IMR-90 (cell line): ENCODE data around the gene DNM3. TPM values are rescaled to one million over a fixed set of nuclear protein-coding genes. Genes with fewer than 3 reads are reported as not detected.
A peak's percentile ranks its signal among the peaks of the same experiment; 100 is the strongest.

Experiments used
- ATAC-seq: fragments of 200-7000 bp; cut with Tn5 transposase; 2 replicates; pipeline ENCODE4 v1.9.1; 2020; ENCODE audit warnings: low read depth, mild to moderate bottlenecking, moderate library complexity
- BruUV-seq: library from RNA; stranded (reverse); fragments of 400-500 nt; replicated peaks from 2 replicates; lab custom pipeline; 2021; lab: Mats Ljungman, UMichigan
- CTCF ChIA-PET: fragments of 300-600 bp; formaldehyde crosslinking; extraction: SDS; loops from one replicate; lab custom pipeline; 2021; ENCODE audit warnings: antibody characterized with exemption; lab: Yijun Ruan, JAX
- POLR2A ChIA-PET: fragments of 300-600 bp; sonication (Branson Sonifier 250); formaldehyde crosslinking; loops from one replicate; lab custom pipeline; 2022; ENCODE audit warnings: antibody characterized with exemption; ENCODE audit not compliant: unreplicated experiment; lab: Charles Lee
- DNase-seq: peaks from one replicate; pipeline ENCODE4 v3.0.0; 2013
- H2AFZ ChIP-seq: replicated peaks from 2 replicates; pipeline ENCODE3; 2013; ENCODE audit warnings: low read length, mild to moderate bottlenecking; ENCODE audit not compliant: poor library complexity
- H2AK5ac ChIP-seq: 2 replicates; pipeline ENCODE4 v1.6.1; 2013; ENCODE audit warnings: low read depth, low read length, inconsistent platforms
- H2AK9ac ChIP-seq: replicated peaks from 2 replicates; pipeline ENCODE3; 2013; ENCODE audit warnings: mild to moderate bottlenecking, low read depth, low read length, moderate library complexity; ENCODE audit not compliant: poor library complexity
- H2BK120ac ChIP-seq: 2 replicates; pipeline ENCODE4 v1.6.1; 2013; ENCODE audit warnings: low read depth, low read length, inconsistent platforms
- H2BK15ac ChIP-seq: 3 replicates; pipeline ENCODE4 v1.6.1; 2013; ENCODE audit warnings: low read depth, low read length, inconsistent platforms
- H2BK20ac ChIP-seq: 2 replicates; pipeline ENCODE4 v1.6.1; 2013; ENCODE audit warnings: low read depth, mild to moderate bottlenecking, inconsistent platforms, low read length, moderate library complexity
- H2BK5ac ChIP-seq: 2 replicates; pipeline ENCODE4 v1.6.1; 2013; ENCODE audit warnings: mild to moderate bottlenecking, low read depth, low read length, inconsistent platforms; ENCODE audit not compliant: poor library complexity, severe bottlenecking
- H3K14ac ChIP-seq: replicated peaks from 2 replicates; pipeline ENCODE4 v1.6.1; 2013; ENCODE audit warnings: low read depth, low read length, inconsistent platforms
- H3K18ac ChIP-seq: 2 replicates; pipeline ENCODE4 v1.6.1; 2013; ENCODE audit warnings: low read depth, low read length, control low read depth
- H3K23ac ChIP-seq: 2 replicates; pipeline ENCODE4 v1.6.1; 2013; ENCODE audit warnings: low read depth, low read length, inconsistent platforms
- H3K27ac ChIP-seq: 2 replicates; pipeline ENCODE4 v1.5.1; 2013; ENCODE audit warnings: mild to moderate bottlenecking, control low read depth, low read length; ENCODE audit not compliant: insufficient read depth
- H3K27me3 ChIP-seq: 2 replicates; pipeline ENCODE4 v1.6.1; 2013; ENCODE audit warnings: low read length; ENCODE audit not compliant: control insufficient read depth, insufficient read depth
- H3K36me3 ChIP-seq: 2 replicates; pipeline ENCODE4 v1.6.1; 2013; ENCODE audit warnings: low read length, mixed read lengths; ENCODE audit not compliant: control insufficient read depth, insufficient read depth
- H3K4ac ChIP-seq: 2 replicates; pipeline ENCODE4 v1.6.1; 2013; ENCODE audit warnings: low read depth, low read length, inconsistent platforms
- H3K4me1 ChIP-seq: 2 replicates; pipeline ENCODE4 v1.6.1; 2013; ENCODE audit warnings: low read length, mixed read lengths; ENCODE audit not compliant: control insufficient read depth, insufficient read depth
- H3K4me2 ChIP-seq: 2 replicates; pipeline ENCODE4 v1.6.1; 2013; ENCODE audit warnings: low read depth, mild to moderate bottlenecking, control low read depth, low read length, moderate library complexity
- H3K4me3 ChIP-seq: 2 replicates; pipeline ENCODE4 v1.5.1; 2013; ENCODE audit warnings: low read depth, mild to moderate bottlenecking, control low read depth, low read length, moderate library complexity; ENCODE audit not compliant: insufficient read depth
- H3K56ac ChIP-seq: 2 replicates; pipeline ENCODE4 v1.6.1; 2013; ENCODE audit warnings: low read length, inconsistent platforms; ENCODE audit not compliant: insufficient read depth; ENCODE audit errors: extremely low read depth
- H3K79me1 ChIP-seq, 2 experiments: 2 replicates each; pipeline ENCODE4 v1.6.1; 2013; ENCODE audit warnings: low read length in 2 of 2, inconsistent platforms in 1 of 2, low read depth in 1 of 2
- H3K9ac ChIP-seq: 2 replicates; pipeline ENCODE4 v1.6.1; 2013; ENCODE audit warnings: low read depth, low read length, control low read depth
- H3K9me1 ChIP-seq: 2 replicates; pipeline ENCODE4 v1.6.1; 2013; ENCODE audit warnings: low read length, inconsistent platforms; ENCODE audit not compliant: insufficient read depth
- H3K9me3 ChIP-seq: 2 replicates; pipeline ENCODE4 v1.6.1; 2013; ENCODE audit warnings: low read length; ENCODE audit not compliant: control insufficient read depth, insufficient read depth
- H4K20me1 ChIP-seq: 2 replicates; pipeline ENCODE4 v1.6.1; 2013; ENCODE audit warnings: low read length, inconsistent platforms; ENCODE audit not compliant: insufficient read depth
- H4K5ac ChIP-seq: 2 replicates; pipeline ENCODE4 v1.6.1; 2013; ENCODE audit warnings: mild to moderate bottlenecking, low read depth, low read length, control low read depth
- H4K8ac ChIP-seq, 2 experiments: 2 replicates each; pipeline ENCODE4 v1.6.1; 2013; ENCODE audit warnings: low read depth in 2 of 2, low read length in 2 of 2, control low read depth in 1 of 2, inconsistent platforms in 1 of 2
- H4K91ac ChIP-seq: 2 replicates; pipeline ENCODE4 v1.6.1; 2013; ENCODE audit warnings: low read depth, low read length, inconsistent platforms; ENCODE audit not compliant: insufficient read depth
- FOS ChIP-seq: fragments of 150-350 bp; IDR thresholded peaks from 2 replicates; pipeline ENCODE4 v1.6.1; 2016; ENCODE audit warnings: low read depth, low read length
- MXI1 ChIP-seq: IDR thresholded peaks from 2 replicates; pipeline ENCODE4 v1.6.1; 2012; ENCODE audit warnings: low read depth, mild to moderate bottlenecking, low read length, moderate library complexity, borderline replicate concordance
- RCOR1 ChIP-seq: IDR thresholded peaks from 2 replicates; pipeline ENCODE4 v1.6.1; 2012; ENCODE audit warnings: mild to moderate bottlenecking, low read length, improper control_type of control experiment; ENCODE audit not compliant: insufficient replicate concordance
- WGBS, 2 experiments: methylation state at CpG; one replicate each; pipeline versions ENCODE4 v1.1.5 to v1.1.7; 2013; ENCODE audit warnings: missing lambda C conversion rate in 2 of 2; ENCODE audit not compliant: insufficient read length in 1 of 2; ENCODE audit errors: extremely low coverage in 2 of 2; 5-methylcytosine and 5-hydroxymethylcytosine counted together
- dilution Hi-C: fragments of 300-500 bp; cut with HindIII; formaldehyde crosslinking; loops from one replicate; pipeline ENCODE4 v1.14.3; 2018; ENCODE audit warnings: low sequenced_read_pairs; ENCODE audit not compliant: unreplicated experiment
- in situ Hi-C: fragments of 300-500 bp; cut with MboI; formaldehyde crosslinking; loops from 3 replicates; pipeline ENCODE4 v1.14.3; 2019; ENCODE audit warnings: low sequenced_read_pairs, inconsistent platforms, mixed read lengths
- intact Hi-C: fragments of 100-400 bp; cut with micrococcal nuclease; formaldehyde crosslinking; loops from 2 replicates; pipeline ENCODE4 v1.10.0; 2022
- polyA plus RNA-seq, 3 experiments: library from polyadenylated mRNA; depleted of rRNA; stranded (reverse); fragments of >200 nt; gene quantifications; 2 replicates each; pipeline ENCODE4 v1.2.3, GENCODE V29; 2012; ENCODE audit warnings: low replicate concordance in 1 of 3
- total RNA-seq: library from RNA; depleted of rRNA; stranded (reverse); fragments of >200 nt; gene quantifications from 2 replicates; pipeline ENCODE4 v1.2.3, GENCODE V29; 2012
- TF ChIP-seq, protein P1 (sequence below): fragments of 150-350 bp; IDR thresholded peaks from 2 replicates; pipeline ENCODE4 v1.6.1; 2017; ENCODE audit warnings: mild to moderate bottlenecking, antibody characterized with exemption, low read length, low read depth

The DNM3 gene
- total and polyA plus RNA-seq, 2 of the 4 experiments (the other 2 are of a cell fraction): 0.36 TPM

DNA sequence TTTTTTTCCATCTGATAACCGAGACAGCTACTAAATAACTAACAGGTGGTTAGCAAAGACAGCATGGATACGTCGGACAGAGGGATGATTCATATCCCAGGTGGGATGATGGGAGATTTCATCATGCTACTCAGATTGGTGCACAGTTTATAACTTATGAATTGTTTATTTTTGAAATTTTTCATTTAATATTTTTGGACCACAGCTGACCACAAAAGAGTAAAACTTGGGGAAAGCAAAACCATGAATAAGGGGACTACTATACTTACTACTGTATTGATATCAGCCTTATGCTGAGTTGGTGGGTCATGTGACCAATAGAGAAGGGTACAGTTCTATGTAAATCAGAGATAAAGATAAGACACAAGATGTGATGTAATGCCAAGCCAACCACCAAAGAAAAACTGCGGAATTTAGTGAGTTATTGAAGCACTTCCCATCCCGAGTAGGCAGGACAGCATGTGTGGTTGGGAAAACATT, 331.1 kb downstream of the DNM3 start:
- Histone ChIP-seq H3K14ac (no peak overlapping the region), H3K23ac (peak overlapping the region; percentile 29; the same call in 1 of the 2 replicates), H2AK9ac (no peak overlapping the region), H4K8ac (no peak overlapping the region), H2BK120ac (no peak overlapping the region), H2AFZ (no peak overlapping the region), H3K27me3 (no peaks in the 10 kb centered on the region), H3K18ac (peak overlapping the region; percentile 35), H4K5ac (no peak overlapping the region), H2BK5ac (no peak overlapping the region), H2BK15ac (no peak overlapping the region), H3K79me1 (no peaks in the 10 kb centered on the region), H4K20me1 (no peaks in the 10 kb centered on the region), H3K9me3 (no peaks in the 10 kb centered on the region), H3K9me1 (no peaks in the 10 kb centered on the region), H3K36me3 (no peaks in the 10 kb centered on the region), H3K9ac (no peak overlapping the region), H2AK5ac (no peak overlapping the region), H3K4me3 (no peak overlapping the region), H4K91ac (no peak overlapping the region), H3K56ac (no peak overlapping the region), H2BK20ac (no peak overlapping the region), H3K4me2 (no peak overlapping the region), H3K4ac (no peak overlapping the region), H3K4me1 (peaks cover 4% of the 10 kb centered on the region; the same call in 1 of the 2 replicates), H3K27ac (no peak overlapping the region)
- WGBS, 2 experiments: no CpG with 5 or more reads among the region's 5 CpGs
- in situ Hi-C loops (no loop called here), intact Hi-C loops (loop anchor here (5.0 kb wide), 1 partner anchor 50 kb away; no protein-coding TSS in a partner anchor), dilution Hi-C loops (no loop called here)
- ChIA-PET CTCF (interaction anchor here (0.6 to 0.8 kb wide), 2 partner anchors 16 to 73 kb away, joined by 3 to 5 read pairs; no protein-coding TSS in a partner anchor), POLR2A (no interaction called here)
- no TSS peak for BruUV-seq
- TF ChIP-seq FOS: no peak
- no peak for TF ChIP-seq RCOR1
- TF ChIP-seq, protein P1, sequence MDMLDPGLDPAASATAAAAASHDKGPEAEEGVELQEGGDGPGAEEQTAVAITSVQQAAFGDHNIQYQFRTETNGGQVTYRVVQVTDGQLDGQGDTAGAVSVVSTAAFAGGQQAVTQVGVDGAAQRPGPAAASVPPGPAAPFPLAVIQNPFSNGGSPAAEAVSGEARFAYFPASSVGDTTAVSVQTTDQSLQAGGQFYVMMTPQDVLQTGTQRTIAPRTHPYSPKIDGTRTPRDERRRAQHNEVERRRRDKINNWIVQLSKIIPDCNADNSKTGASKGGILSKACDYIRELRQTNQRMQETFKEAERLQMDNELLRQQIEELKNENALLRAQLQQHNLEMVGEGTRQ: peak; percentile 40; the same call in 1 of the 2 replicates
- TF ChIP-seq MXI1: no peak
- ATAC-seq: peak; percentile 29
- peak; percentile 62 for DNase-seq
